A673 (cell line): ENCODE results near the gene GSTO2. TPM values are rescaled to one million over a fixed set of nuclear protein-coding genes. Genes with fewer than 3 reads are reported as not detected.

Source experiments
- BruUV-seq: library from RNA; stranded (reverse); fragments of 400-500 nt; replicated peaks from 2 replicates; lab custom pipeline; 2021; lab: Mats Ljungman, UMichigan
- CTCF ChIA-PET: fragments of 300-600 bp; sonication (Branson Sonifier 250); formaldehyde crosslinking; loops from one replicate; lab custom pipeline; 2022; ENCODE audit warnings: antibody characterized with exemption; lab: Charles Lee
- POLR2A ChIA-PET: fragments of 300-600 bp; sonication (Branson Sonifier 250); formaldehyde crosslinking; loops from one replicate; lab custom pipeline; 2022; ENCODE audit warnings: antibody characterized with exemption; ENCODE audit not compliant: low non-redundant PET; lab: Charles Lee
- DNase-seq: peaks from one replicate; pipeline ENCODE4 v3.0.0-alpha.2; 2015; ENCODE audit warnings: low spot score
- H3K27ac ChIP-seq: fragments of 200-600 bp; sonication (generic); 2 replicates; pipeline ENCODE4 v1.5.1; 2016; ENCODE audit warnings: mixed run types, low read depth, mild to moderate bottlenecking, mixed read lengths, antibody characterized with exemption, low read length; ENCODE audit not compliant: poor library complexity, severe bottlenecking
- H3K27me3 ChIP-seq: fragments of 200-600 bp; sonication (generic); replicated peaks from 2 replicates; pipeline ENCODE4 v1.6.1; 2017; ENCODE audit warnings: mixed run types, low read depth, mild to moderate bottlenecking, mixed read lengths, antibody characterized with exemption, low read length; ENCODE audit not compliant: insufficient read depth, poor library complexity
- H3K36me3 ChIP-seq: fragments of 200-600 bp; sonication (generic); 2 replicates; pipeline ENCODE4 v1.6.1; 2016; ENCODE audit warnings: mixed run types, mild to moderate bottlenecking, mixed read lengths, antibody characterized with exemption, low read length; ENCODE audit not compliant: insufficient read depth, poor library complexity, severe bottlenecking
- H3K4me1 ChIP-seq: fragments of 200-600 bp; sonication (generic); 2 replicates; pipeline ENCODE4 v1.6.1; 2017; ENCODE audit warnings: mixed run types, mild to moderate bottlenecking, mixed read lengths, antibody characterized with exemption, low read length; ENCODE audit not compliant: insufficient read depth, poor library complexity, severe bottlenecking
- H3K4me3 ChIP-seq: fragments of 200-600 bp; sonication (generic); 2 replicates; pipeline ENCODE4 v1.5.1; 2016; ENCODE audit warnings: low read depth, mixed run types, mild to moderate bottlenecking, mixed read lengths, low read length; ENCODE audit not compliant: poor library complexity, severe bottlenecking
- H3K9me3 ChIP-seq: fragments of 200-600 bp; sonication (generic); 2 replicates; pipeline ENCODE4 v1.6.1; 2016; ENCODE audit warnings: mixed run types, low read depth, mild to moderate bottlenecking, mixed read lengths, antibody characterized with exemption, low read length; ENCODE audit not compliant: poor library complexity, severe bottlenecking
- CTCF ChIP-seq: fragments of 300-800, 200-600 bp; sonication (generic); conservative IDR thresholded peaks from 2 replicates; pipeline ENCODE4 v1.5.1; 2017; ENCODE audit warnings: low read depth, mild to moderate bottlenecking, antibody characterized with exemption, low read length, moderate library complexity, mixed read lengths
- EZH2 ChIP-seq: fragments of 200-600 bp; sonication (generic); IDR thresholded peaks from 2 replicates; pipeline ENCODE4 v1.6.1; 2017; ENCODE audit warnings: borderline replicate concordance, low read depth, mild to moderate bottlenecking, mixed read lengths, antibody characterized with exemption, low read length; ENCODE audit not compliant: poor library complexity, severe bottlenecking
- intact Hi-C: fragments of 100-400 bp; cut with micrococcal nuclease; formaldehyde crosslinking; loops from one replicate; pipeline ENCODE4 v1.10.0; 2022; ENCODE audit not compliant: unreplicated experiment
- total RNA-seq: library from RNA; stranded (reverse); gene quantifications from 2 replicates; pipeline ENCODE4 v1.2.3, GENCODE V29; 2021

GSTO2 gene
- total RNA-seq, 1 experiment from 2014 or later: 0.26 TPM

- no TSS peak for BruUV-seq
- no peak overlapping the region for H3K4me3 ChIP-seq
- ChIA-PET POLR2A (no interaction called here), CTCF (interaction anchor here (1.3 to 1.8 kb wide), 3 partner anchors 17 to 62 kb away, joined by 3 to 8 read pairs (median 7); partner anchors contain the start of gene CFAP58)
- no peaks in the 10 kb centered on the region for H3K4me1 ChIP-seq
- H3K36me3 ChIP-seq: no peaks in the 10 kb centered on the region
- H3K9me3 ChIP-seq: no peaks in the 10 kb centered on the region
- no peak for TF ChIP-seq EZH2
- TF ChIP-seq CTCF: peak; percentile 100
- DNase-seq: peak; percentile 92
- intact Hi-C loops: loop anchor here (1.0 kb wide), 1 partner anchor 59 kb away; no protein-coding TSS in a partner anchor
- peaks cover 43% of the 10 kb centered on the region for H3K27me3 ChIP-seq
- no peak overlapping the region for H3K27ac ChIP-seq
Measured at GRCh38 chr10:104291439-104291951, 22.5 kb downstream of the GSTO2 start.

- Histone ChIP-seq H3K27me3 (peaks cover 33% of the 10 kb centered on the region), H3K9me3 (no peaks in the 10 kb centered on the region), H3K36me3 (no peaks in the 10 kb centered on the region), H3K4me1 (no peaks in the 10 kb centered on the region), H3K4me3 (no peak overlapping the region), H3K27ac (no peak overlapping the region)
- ChIA-PET POLR2A (interaction anchor here (0.6 kb wide), 1 partner anchor 172 kb away, joined by 11 read pairs; no protein-coding TSS in a partner anchor), CTCF (interaction anchor here (1.1 kb wide), 1 partner anchor 10 kb away, joined by 3 read pairs; no protein-coding TSS in a partner anchor)
- DNase-seq: no peak
- intact Hi-C loops: no loop called here
- TF ChIP-seq CTCF (no peak), EZH2 (no peak)
- no TSS peak for BruUV-seq
Measured at GRCh38 chr10:104293011-104293410, 24.0 kb downstream of the GSTO2 start.

GRCh38 chr10:104293781-104294321, 24.9 kb downstream of the GSTO2 start:
- H3K4me3 ChIP-seq: no peak overlapping the region
- POLR2A ChIA-PET: no interaction called here
- no peak for TF ChIP-seq EZH2
- no peak for TF ChIP-seq CTCF
- no TSS peak for BruUV-seq
- H3K36me3 ChIP-seq: no peaks in the 10 kb centered on the region
- H3K9me3 ChIP-seq: no peaks in the 10 kb centered on the region
- H3K4me1 ChIP-seq: no peaks in the 10 kb centered on the region
- CTCF ChIA-PET: interaction anchor here (1.1 kb wide), 1 partner anchor 10 kb away, joined by 3 read pairs; no protein-coding TSS in a partner anchor
- no peak overlapping the region for H3K27ac ChIP-seq
- intact Hi-C loops: no loop called here
- H3K27me3 ChIP-seq: peaks cover 25% of the 10 kb centered on the region
- no peak for DNase-seq
